Peyer's patch (tissue), 4 donors: ENCODE measurements around the gene LTBP4.

Experiments
- POLR2A ChIP-seq, 2 donors: fragments of 450-650 bp; IDR thresholded peaks; one replicate each; pipeline ENCODE4 v1.5.1; 2017; ENCODE audit warnings: antibody characterized with exemption in 2 of 2, mild to moderate bottlenecking in 2 of 2, moderate library complexity in 2 of 2
- TF ChIP-seq, protein P1 (sequence below), 6 experiments: fragments of 450-650 bp in 4 of 6; fragments of 200-600 bp in 2 of 6; sonication (generic) in 1 of 6; IDR thresholded peaks; one replicate each; pipeline ENCODE4 v1.5.1; 2017 to 2019; ENCODE audit warnings: antibody characterized with exemption in 6 of 6, mild to moderate bottlenecking in 3 of 6, moderate library complexity in 1 of 6

- TF ChIP-seq, protein P1, sequence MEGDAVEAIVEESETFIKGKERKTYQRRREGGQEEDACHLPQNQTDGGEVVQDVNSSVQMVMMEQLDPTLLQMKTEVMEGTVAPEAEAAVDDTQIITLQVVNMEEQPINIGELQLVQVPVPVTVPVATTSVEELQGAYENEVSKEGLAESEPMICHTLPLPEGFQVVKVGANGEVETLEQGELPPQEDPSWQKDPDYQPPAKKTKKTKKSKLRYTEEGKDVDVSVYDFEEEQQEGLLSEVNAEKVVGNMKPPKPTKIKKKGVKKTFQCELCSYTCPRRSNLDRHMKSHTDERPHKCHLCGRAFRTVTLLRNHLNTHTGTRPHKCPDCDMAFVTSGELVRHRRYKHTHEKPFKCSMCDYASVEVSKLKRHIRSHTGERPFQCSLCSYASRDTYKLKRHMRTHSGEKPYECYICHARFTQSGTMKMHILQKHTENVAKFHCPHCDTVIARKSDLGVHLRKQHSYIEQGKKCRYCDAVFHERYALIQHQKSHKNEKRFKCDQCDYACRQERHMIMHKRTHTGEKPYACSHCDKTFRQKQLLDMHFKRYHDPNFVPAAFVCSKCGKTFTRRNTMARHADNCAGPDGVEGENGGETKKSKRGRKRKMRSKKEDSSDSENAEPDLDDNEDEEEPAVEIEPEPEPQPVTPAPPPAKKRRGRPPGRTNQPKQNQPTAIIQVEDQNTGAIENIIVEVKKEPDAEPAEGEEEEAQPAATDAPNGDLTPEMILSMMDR (IDR thresholded peaks at IDR 0.05): no peak
- TF ChIP-seq POLR2A (IDR thresholded peaks at IDR 0.05): no peak
These were observed 21.6 kb downstream of the LTBP4 start for GRCh38 chr19:40622773-40623075.
